ENCODE results near the gene SHISA6. TPM values are rescaled to one million over a fixed set of nuclear protein-coding genes. Genes with fewer than 3 reads are reported as not detected.
A peak's percentile ranks its signal among the peaks of the same experiment; 100 is the strongest.

Gene SHISA6
- total RNA-seq, 2 donors from 2014 or later: 6.7 to 14.4 TPM

DNA sequence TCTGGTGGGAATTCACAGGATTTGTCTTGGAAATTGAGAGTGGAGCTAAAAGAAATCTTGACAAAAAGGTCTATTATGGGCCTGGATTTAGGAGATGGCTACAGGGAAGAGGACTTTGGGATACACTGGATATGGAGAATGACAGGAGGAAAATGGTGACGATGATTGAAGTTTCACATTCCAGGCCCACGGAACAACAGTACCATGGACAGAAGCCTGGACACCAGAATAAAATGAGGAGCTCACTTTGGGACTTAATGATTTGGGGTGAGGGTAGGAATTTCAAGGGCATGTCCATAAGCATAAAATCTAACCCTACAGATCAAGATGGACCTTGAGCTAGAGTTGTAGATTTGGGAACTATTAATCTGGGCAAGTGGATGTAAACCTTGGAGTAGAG lies 309.4 kb downstream of the SHISA6 start:
- Histone ChIP-seq H3K9me3 (ENCODE audit: control insufficient read depth, low read length) (no peaks in the 10 kb centered on the region), H3K9ac (ENCODE audit: extremely low read depth, low read length, poor library complexity, severe bottlenecking) (no peak overlapping the region), H3K27ac (ENCODE audit: low read depth, low read length) (no peak overlapping the region), H3K27me3 (ENCODE audit: control insufficient read depth, insufficient read depth, low read length, poor library complexity, severe bottlenecking) (no peaks in the 10 kb centered on the region), H3K4me1 (ENCODE audit: control insufficient read depth, insufficient read depth, low read length) (no peaks in the 10 kb centered on the region), H3K4me3 (ENCODE audit: low read length) (no peak overlapping the region), H3K36me3 (ENCODE audit: control insufficient read depth, insufficient read depth, low read length) (no peaks in the 10 kb centered on the region)
- H3K9me3 Mint-ChIP-seq: no peaks in the 10 kb centered on the region
- H3K4me1 Mint-ChIP-seq: peaks cover 7% of the 10 kb centered on the region
- WGBS, 2 experiments (ENCODE audit: insufficient coverage in 1 of 2, insufficient read length in 1 of 2): 90 to 92% methylated on average over 2 of the region's 2 CpGs
- TF ChIP-seq, protein P1, sequence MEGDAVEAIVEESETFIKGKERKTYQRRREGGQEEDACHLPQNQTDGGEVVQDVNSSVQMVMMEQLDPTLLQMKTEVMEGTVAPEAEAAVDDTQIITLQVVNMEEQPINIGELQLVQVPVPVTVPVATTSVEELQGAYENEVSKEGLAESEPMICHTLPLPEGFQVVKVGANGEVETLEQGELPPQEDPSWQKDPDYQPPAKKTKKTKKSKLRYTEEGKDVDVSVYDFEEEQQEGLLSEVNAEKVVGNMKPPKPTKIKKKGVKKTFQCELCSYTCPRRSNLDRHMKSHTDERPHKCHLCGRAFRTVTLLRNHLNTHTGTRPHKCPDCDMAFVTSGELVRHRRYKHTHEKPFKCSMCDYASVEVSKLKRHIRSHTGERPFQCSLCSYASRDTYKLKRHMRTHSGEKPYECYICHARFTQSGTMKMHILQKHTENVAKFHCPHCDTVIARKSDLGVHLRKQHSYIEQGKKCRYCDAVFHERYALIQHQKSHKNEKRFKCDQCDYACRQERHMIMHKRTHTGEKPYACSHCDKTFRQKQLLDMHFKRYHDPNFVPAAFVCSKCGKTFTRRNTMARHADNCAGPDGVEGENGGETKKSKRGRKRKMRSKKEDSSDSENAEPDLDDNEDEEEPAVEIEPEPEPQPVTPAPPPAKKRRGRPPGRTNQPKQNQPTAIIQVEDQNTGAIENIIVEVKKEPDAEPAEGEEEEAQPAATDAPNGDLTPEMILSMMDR (conservative IDR thresholded peaks at IDR 0.05): no peak
- H3K27ac Mint-ChIP-seq: no peak overlapping the region
- no peak for DNase-seq
- H3K27me3 Mint-ChIP-seq (ENCODE audit: insufficient read depth): peaks cover 7% of the 10 kb centered on the region
- no peak overlapping the region for H3K4me3 Mint-ChIP-seq
- H3K36me3 Mint-ChIP-seq (ENCODE audit: low read depth): no peaks in the 10 kb centered on the region

DNA sequence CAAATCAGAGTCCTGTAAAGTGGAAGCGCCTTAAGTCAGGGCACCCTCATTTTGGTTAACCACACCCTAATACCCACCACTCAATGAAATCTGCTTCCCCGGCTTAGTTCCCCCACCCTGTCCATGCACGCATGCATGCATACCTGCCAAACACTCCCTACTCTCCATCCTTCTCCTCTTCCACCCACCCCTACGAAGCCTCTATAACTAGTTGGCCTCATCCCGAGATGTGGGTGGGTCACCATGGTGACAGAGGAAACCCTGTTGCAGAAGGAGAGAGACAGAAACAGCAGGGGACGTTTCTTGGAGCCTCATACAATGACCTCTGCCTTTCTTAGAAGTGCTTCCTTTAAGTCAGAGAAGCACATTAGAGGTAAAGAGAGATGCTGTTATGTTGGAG lies 310.4 kb downstream of the SHISA6 start:
- Mint-ChIP-seq H3K4me3 (no peak overlapping the region), H3K36me3 (ENCODE audit: low read depth) (no peaks in the 10 kb centered on the region), H3K4me1 (peaks cover 7% of the 10 kb centered on the region), H3K27me3 (ENCODE audit: insufficient read depth) (peaks cover 11% of the 10 kb centered on the region), H3K9me3 (no peaks in the 10 kb centered on the region), H3K27ac (no peak overlapping the region)
- Histone ChIP-seq H3K27me3 (ENCODE audit: control insufficient read depth, insufficient read depth, low read length, poor library complexity, severe bottlenecking) (no peaks in the 10 kb centered on the region), H3K4me1 (ENCODE audit: control insufficient read depth, insufficient read depth, low read length) (no peaks in the 10 kb centered on the region), H3K9me3 (ENCODE audit: control insufficient read depth, low read length) (no peaks in the 10 kb centered on the region), H3K27ac (ENCODE audit: low read depth, low read length) (no peak overlapping the region), H3K4me3 (ENCODE audit: low read length) (no peak overlapping the region), H3K9ac (ENCODE audit: extremely low read depth, low read length, poor library complexity, severe bottlenecking) (no peak overlapping the region), H3K36me3 (ENCODE audit: control insufficient read depth, insufficient read depth, low read length) (no peaks in the 10 kb centered on the region)
- 50 to 77% methylated on average over 1 to 6 of the region's 6 CpGs for WGBS, 2 experiments (ENCODE audit: insufficient coverage in 1 of 2, insufficient read length in 1 of 2)
- DNase-seq: no peak
- TF ChIP-seq, protein P1 (conservative IDR thresholded peaks at IDR 0.05): no peak

DNA sequence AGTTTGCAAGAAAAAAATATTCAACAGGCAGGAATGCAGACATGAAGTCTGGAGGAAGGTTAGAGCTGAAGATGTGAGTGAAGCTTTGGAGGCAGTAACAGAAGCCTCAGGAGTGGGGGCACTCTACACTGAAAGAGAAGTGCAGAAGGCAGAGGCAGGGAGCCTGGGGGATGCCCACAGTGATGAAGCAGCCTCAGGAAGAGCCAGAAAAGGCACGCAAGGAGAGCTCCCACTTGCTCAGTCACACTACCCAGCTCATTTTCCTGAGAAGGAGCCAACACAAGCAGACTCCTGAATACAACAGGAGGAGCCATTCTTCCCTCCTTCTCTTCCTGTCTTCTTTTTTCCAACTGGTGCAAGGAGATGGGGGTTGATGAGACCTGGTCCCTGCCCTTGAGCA lies 312.1 kb downstream of the SHISA6 start:
- Mint-ChIP-seq H3K36me3 (ENCODE audit: low read depth) (no peaks in the 10 kb centered on the region), H3K4me1 (peaks cover 7% of the 10 kb centered on the region), H3K9me3 (no peaks in the 10 kb centered on the region), H3K4me3 (no peak overlapping the region), H3K27ac (no peak overlapping the region), H3K27me3 (ENCODE audit: insufficient read depth) (peaks cover 11% of the 10 kb centered on the region)
- no peaks in the 10 kb centered on the region for H3K36me3 ChIP-seq (ENCODE audit: control insufficient read depth, insufficient read depth, low read length)
- WGBS, 2 experiments (ENCODE audit: insufficient coverage in 1 of 2, insufficient read length in 1 of 2): 92% methylated on average over 1 of the region's 1 CpG; no CpG with 5 or more reads in 1 of the 2 experiments
- TF ChIP-seq, protein P1 (conservative IDR thresholded peaks at IDR 0.05): no peak
- H3K4me1 ChIP-seq (ENCODE audit: control insufficient read depth, insufficient read depth, low read length): no peaks in the 10 kb centered on the region
- H3K27ac ChIP-seq (ENCODE audit: low read depth, low read length): no peak overlapping the region
- DNase-seq: peak; percentile 32
- no peak overlapping the region for H3K4me3 ChIP-seq (ENCODE audit: low read length)
- no peaks in the 10 kb centered on the region for H3K27me3 ChIP-seq (ENCODE audit: control insufficient read depth, insufficient read depth, low read length, poor library complexity, severe bottlenecking)
- no peaks in the 10 kb centered on the region for H3K9me3 ChIP-seq (ENCODE audit: control insufficient read depth, low read length)
- no peak overlapping the region for H3K9ac ChIP-seq (ENCODE audit: extremely low read depth, low read length, poor library complexity, severe bottlenecking)

All from endodermal cell (in vitro differentiated cells).